Measurements from ENCODE around the gene TMEM17.

- no peak for TF ChIP-seq POLR2AphosphoS5 (IDR thresholded peaks at IDR 0.05; ENCODE audit: low read depth, low read length)
- TF ChIP-seq CTCF (IDR thresholded peaks at IDR 0.05), result no peak
- no peak for TF ChIP-seq TCF7L2 (IDR thresholded peaks at IDR 0.05; ENCODE audit: low read depth, low read length)
- TF ChIP-seq SIN3A (IDR thresholded peaks at IDR 0.05; ENCODE audit: borderline replicate concordance, insufficient read depth, low read depth, low read length), result no peak
- no peak for TF ChIP-seq REST (IDR thresholded peaks at IDR 0.05; ENCODE audit: insufficient read depth in 1 of 2, low read depth in 2 of 2, low read length in 1 of 2)
Observed at GRCh38 chr2:62531594-62531993, 25.6 kb upstream of the TMEM17 start.

Data from Panc1 (cell line).